NCI-H1417 treated with DMSO at 0.1 percent for 48 hours (cell line): ENCODE results near the gene IGDCC3.

Source experiments
- DNase-seq: peaks from one replicate; lab custom pipeline; 2025; lab: John Stamatoyannopoulos, UW

Gene IGDCC3

DNA sequence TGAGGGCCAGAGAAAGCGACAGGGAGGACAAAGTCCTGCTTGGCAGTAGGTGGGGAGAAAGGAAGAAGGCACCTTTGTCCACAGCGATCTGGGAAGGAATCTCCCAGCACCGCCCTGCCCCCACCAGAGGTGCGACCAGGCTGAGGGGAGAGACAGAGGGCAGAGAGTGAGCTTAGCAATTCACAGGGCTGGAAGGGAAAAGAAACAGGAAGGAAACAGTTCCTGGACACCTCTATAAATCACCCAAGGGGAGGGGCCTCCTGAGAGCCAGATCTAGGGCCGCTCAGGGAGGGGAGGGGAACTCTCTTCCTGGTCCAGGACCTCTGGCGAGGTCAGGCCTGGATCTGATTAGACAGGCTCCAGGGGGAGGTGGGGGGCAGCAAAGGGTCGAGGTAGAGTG lies 37.9 kb downstream of the IGDCC3 start:
- DNase-seq: no peak

DNA sequence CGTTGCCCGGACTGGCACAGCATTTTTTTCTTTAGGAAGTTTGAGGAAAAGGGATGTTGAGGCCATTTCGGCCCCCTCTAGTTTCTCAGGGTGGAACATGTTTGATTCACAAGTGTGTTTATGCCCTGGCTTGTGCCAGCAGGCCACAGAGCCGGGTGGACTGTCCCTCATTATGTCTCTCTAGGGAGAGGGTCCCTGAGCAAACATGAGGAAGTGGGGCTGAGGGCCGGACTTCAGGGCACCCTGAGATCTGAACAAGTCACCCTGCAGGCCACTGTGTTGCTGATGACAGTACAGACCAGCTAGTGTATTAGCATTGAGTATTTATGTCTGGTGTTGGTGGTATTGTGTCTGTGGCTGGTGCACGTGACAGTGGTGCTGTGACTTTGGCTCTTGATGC lies 38.4 kb downstream of the IGDCC3 start:
- no peak for DNase-seq

DNA sequence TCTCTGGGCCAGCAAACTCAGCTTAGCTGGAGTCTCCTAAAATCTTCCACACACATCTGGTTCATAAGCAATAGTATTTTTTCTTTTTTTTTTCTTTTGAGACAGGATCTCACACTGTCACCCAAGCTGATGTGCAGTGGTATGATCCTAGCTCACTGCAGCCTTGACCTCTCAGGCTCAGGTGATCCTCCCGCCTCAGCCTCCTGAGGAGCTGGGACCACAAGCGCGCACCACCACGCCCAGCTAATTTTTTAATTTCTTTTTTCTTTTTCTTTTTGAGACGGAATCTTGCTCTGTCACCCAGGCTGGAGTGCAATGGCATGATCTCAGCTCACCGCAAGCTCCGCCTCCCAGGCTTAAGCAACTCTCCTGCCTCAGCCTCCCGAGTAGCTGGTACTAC lies 39.0 kb downstream of the IGDCC3 start:
- DNase-seq: no peak

DNA sequence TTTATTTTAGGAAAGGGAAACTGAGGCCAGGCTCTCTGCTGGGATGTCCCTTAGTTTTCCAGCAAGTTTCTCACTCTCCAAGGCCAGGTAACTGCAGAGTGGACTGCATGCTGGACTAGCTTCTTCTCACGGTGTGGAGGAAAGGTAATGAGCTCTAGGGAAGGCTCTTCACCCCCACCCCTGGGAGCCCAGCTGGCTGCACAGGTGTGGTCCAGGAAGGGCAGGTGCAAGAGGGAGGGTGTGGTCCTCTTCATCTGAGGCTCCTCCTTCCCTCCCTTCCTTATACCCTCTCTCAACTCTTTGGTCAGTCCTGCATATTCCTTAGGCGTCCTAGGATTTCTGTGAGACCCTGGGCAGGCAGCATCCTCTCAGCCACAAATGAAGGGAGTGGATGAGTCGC lies 39.4 kb downstream of the IGDCC3 start:
- DNase-seq: no peak

DNA sequence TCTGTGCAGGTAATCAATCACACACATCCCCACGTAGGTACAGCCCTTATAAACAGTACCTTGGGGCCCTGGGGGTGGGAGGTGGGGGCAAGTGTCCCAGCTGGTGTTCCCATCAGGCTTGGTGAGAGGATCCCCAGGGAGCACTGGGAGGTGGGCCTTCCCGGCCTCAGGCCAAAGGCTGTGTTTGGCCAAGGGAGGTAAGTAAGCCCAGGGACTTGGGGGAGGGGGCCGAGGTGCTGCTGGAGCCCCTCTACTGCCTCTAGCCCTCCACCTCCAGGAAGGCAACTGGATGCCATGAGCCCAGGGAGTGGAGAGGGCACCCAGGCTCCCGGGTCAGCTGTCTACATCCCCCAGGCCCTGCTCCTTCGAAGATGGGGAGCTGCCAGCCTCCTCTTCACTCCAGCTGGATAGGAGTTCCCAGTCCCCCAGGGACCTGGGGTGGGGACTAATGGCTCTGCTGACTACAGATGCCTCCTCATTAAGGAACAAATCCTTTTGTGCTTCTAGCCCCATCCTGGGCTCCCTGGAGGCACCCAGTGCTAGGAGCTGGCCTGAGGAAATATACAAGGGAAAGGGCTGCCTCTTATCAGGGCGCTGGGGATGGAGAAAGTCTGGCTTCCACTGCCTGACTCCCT lies 40.2 kb downstream of the IGDCC3 start:
- DNase-seq: no peak

DNA sequence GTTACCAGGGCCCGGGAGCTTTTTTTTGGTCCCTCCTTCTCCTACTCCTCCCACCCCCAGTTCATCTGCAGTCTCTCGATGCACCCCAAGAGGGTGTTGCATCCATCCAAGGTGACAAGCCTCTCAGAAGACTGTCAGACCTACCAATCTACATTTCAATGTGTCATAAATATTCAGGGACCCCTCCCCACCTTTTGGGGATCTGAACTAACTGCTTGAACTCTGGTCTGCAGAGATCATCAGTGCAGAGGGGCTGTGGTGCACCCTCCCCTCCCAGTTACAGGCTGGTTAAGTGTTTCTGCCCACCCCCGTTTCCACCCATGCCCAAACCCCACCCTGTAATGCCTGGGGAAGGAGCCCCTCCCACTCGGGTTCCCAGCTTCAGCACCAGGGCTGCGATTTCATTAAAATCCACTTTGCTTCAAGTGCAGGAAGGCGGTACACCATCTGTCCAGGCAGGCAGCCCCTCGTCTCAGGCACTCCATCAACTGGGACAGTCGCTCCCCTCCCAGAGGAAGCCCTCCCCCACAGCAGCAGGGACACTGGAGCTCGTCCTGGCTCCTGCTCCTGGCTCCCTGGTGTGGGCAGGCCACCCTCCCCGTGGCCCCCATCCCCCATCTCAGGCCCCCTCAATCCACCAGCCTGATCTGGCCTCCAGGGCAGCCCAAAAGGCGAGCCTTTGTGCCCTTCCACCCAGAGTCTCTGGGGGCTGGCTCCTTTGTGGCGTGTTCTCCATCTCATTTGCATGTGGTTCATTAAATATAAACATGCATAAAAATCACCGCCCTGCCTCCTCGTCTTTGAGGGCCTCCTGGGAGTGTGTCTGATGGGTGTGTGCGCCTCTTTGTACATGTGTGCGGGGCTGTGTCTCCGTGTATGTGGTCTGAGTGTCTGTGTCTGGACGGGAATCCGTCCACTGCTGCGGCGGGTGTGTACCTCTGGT lies 41.0 kb downstream of the IGDCC3 start:
- no peak for DNase-seq

DNA sequence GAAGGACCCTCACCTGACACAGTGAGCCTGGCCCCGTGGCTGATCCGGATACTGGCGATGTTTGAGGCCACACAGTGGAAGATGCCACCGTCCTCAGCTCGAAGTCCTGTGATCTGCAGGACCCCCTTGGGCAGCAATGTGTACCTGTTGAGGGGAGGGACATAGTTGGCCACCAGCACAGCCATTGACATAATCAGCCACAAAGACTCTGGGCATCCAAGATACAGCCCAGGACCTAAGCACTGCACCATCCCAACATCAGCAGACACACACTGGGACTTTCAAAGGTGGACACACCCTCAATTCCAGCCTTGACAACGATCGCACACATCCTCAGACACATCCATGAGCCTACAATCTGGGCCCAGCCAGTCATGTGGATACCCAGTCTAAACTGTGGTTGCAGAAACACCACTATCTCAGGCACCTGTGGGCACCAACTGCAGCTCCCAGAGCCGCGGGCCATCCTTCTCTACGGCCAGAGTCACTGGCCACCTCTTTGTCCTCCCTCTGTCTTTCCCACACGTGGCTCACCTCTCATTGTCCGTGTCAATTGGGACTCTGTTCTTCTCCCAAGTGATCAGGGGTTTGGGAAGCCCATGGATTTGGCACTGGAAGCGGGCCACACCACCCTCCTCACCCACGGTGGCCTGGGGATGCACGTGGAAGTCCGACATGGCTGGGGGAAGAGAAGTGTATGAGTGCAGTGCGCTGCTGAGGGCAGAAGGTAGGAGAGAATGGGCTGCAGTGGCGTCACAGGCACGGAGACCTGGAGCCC lies 42.3 kb downstream of the IGDCC3 start:
- DNase-seq: no peak

DNA sequence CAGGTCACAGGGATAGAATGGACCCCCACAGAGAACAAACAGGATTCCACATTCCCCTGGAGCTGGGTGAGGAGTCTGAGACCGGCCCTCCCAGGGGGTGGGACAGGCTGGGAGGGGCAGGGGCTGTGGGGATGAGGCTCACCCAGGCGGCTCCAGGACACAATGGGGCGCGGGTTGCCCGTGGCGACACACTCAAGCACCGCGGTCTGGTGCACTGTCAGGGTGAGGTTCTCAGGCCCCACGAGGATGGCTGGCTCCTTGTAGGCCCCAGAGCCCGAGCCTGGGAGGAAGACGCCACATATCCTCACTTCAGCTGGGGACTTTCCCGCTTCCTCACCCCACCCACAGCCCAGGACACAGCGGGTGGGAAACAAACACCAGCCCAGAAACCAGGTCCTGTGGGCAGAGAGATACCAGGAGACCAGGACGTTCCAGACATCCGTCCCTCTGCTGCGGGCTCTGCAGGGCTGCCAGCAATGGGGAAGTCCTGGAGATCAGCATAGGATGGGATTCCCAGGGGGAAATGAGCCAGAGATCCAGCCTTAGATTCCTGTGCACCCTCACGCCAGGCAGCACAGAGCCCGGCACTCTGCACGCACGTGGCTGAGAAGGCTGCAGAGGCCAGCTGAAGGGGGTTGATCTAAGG lies 43.1 kb downstream of the IGDCC3 start:
- no peak for DNase-seq

DNA sequence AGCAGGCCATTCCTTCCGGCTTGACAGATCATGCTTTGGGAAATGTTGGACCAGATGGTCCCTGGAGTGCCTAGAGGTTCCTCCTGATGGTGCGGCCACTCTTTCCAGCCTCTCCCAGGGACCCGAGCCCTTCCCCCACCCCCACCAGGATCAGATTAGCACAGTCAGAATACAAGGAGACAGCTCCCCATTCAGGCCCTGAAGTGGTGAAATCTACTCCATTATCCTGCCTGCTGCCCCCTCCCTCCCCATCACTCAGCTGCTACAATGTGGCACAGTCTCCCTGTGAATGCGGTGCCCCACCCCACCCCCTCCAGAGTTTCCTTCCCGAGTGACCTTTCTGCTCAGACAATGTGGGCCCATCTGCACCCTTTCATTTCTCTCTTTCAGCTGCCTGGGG lies 43.9 kb downstream of the IGDCC3 start:
- DNase-seq: no peak

DNA sequence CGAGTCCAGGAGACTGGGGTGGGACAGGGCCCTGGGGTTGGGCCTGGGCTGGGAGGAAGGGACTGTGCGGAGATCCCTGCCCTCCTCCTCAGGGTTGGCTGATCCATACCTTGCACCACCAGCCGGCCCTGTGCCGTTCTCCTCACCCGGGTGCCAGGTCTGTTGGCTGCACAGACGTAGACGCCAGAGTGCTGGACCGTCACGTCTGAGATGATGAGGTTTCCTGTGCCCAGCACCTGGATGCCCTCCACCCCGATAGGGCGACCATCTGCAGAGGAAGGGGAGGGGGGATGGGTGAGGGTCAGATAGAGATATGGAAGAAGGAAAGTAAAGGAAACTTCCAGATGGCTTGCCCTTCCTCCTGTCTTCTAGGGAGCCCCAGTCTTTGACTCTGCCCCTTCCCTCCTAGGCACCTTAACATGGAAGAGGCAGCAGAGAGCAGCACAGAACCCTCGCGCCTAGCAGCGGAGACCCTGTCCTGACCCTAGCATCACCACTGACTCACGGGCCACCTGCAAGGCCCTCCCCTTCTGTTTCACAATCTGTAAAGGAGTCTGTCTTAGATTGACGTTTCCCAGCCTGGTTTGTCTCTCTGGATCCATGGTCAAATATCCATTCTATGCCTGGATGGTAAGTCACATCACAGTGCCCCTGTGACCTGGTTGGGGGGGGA lies 44.5 kb downstream of the IGDCC3 start:
- DNase-seq: no peak

DNA sequence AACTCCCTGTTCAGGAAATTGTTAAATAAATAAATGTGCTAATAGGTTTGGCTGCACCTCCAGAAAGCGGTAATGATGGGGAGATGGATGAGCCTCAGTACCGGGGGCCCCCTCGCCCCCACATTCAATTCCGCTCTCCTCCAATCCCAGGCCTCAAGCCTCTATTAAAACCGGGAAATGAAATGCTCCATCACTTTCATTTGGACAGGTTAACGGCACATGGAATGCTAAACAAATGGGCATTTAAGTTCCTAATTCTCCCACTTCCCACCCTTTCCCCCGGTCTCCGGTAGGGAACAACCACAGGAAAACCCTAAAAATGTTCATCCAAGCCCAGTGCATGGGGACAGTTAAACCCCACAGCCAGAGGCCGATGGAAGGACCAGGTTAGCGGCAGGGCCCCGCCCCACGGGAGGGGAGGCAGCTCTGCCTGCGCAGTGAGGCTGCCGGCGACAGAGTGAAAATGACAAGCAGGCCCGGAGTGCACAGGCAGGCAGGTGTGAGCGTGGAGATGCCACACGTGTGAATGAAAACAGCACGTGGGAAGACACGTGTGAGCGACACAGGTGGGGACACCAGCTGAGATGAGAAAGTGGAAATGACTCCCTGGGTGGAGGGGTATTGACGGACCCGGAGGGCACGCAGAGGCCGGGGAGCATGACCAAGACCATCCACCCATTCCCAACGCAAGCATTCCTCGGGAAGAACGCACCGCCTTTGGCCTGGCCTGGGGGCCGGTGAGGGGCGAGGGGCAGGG lies 45.2 kb downstream of the IGDCC3 start:
- no peak for DNase-seq

DNA sequence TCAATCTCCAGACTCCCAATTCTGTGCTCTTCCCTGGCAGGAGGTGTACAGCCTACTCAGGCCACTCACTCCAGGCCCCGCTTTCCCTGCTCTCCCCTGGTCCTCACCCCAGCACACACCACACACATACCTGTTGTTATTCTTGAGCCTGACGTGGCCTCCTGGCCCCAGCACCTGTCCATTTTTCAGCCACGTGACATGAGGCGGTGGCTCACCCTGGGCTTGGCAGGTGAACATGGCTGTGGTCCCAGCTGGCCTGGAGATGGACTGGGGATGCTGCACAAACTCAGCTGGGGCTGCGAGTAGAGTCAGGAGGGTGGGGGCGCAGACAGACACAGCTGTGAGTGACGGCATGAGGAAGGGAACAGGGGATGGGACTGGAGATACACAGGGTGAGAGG lies 46.0 kb downstream of the IGDCC3 start:
- DNase-seq: no peak

DNA sequence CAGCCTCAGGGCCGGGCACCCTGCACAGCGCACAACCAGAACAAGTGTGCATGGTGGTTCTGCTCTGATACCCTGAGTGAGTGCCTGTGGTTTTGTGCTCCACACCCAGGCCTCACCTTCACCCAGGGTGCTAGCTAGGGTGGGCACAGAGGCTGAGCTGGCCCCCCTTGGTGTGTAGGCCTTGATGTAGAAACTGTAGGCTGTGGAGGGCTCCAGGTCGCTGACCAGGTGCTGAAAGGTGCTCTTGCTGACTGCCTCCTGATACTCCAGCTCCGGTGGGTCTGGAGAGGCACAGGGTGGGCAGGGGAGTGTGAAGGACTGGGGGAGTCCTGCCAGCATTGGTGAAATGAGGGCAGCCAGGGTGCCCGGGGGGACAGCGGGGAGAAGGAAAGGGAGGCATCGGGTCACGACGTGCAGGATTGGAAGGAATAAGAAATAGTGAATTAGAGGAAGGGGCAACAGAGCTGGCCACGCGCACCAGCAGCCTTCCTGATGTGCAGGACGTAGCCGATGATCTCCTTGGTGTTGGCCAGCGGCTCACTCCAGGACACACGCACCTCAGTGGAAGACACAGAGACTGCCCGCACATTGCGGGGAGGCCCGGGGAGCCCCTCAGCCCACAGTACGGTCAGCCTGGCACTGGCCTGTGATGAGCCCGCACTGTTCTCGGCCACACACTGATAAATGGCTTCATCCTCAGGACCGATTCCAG lies 46.7 kb downstream of the IGDCC3 start:
- DNase-seq: no peak

DNA sequence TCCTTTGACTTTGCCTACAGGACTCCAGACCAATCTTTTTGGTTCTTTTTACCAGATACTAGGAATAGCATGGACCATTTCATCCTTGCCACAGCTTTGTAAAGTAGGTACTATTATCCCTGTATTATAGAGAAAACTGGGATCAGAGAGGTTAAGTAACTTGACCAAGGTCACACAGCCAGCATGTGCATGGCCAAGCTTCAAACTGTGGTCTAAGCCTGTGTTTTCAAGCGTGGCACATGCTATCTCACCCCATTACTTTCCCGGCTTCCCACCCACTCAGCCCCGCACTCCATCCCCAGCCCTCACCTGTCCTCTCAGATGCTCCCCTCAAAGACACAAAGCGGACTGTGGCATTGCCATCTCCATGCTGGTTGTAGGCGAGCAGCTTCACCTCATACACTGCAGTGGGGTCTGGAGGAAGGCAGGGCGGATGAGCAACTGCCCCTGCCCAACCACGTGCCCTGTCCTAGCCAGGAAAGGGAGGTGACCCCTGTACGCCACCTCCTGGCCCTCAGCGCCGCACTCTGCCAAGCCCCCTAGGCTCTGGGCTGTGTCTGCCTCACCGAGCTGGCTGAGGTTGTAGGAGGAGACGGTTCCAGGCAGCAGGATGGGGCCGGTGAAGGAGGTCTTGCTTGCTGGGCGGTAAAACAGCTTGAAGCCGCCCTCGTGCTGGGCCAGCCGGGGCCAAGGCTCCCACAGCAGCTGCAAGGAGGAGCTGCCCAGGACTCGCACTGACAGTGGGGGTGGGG lies 47.6 kb downstream of the IGDCC3 start:
- no peak for DNase-seq

DNA sequence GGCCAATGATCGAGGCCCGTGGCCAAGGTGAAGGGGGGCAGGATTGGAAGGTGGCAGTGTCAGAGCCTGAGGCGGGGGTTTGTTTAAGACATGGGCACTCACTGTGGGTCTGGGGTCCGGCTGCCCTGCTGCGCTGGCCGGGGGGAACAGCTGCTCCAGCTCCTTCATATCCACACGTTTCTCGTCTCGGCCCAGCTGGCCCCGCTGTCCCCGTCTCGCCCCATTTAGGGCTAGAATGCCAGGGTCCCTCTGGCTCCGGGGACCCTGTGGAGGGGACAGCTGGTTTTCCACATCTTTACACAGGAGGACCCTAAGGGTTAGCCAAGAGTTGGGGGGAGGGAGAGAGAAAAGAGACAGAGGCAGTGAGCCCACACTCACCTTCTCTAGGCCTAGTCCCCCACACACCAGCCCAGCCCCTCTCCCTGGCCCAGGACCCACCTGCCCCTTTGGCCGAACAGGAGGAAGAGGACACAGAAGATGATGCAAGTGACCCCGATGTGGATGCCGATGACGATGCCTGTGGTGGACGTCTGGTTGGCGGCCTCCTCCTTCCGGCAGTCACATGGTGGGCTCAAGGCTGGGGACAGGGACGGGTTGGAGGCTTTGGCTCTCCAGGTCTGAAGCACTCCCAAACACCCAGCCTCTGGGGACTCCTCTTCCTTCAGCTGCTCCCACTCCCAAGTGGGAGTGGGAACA lies 48.4 kb downstream of the IGDCC3 start:
- no peak for DNase-seq

DNA sequence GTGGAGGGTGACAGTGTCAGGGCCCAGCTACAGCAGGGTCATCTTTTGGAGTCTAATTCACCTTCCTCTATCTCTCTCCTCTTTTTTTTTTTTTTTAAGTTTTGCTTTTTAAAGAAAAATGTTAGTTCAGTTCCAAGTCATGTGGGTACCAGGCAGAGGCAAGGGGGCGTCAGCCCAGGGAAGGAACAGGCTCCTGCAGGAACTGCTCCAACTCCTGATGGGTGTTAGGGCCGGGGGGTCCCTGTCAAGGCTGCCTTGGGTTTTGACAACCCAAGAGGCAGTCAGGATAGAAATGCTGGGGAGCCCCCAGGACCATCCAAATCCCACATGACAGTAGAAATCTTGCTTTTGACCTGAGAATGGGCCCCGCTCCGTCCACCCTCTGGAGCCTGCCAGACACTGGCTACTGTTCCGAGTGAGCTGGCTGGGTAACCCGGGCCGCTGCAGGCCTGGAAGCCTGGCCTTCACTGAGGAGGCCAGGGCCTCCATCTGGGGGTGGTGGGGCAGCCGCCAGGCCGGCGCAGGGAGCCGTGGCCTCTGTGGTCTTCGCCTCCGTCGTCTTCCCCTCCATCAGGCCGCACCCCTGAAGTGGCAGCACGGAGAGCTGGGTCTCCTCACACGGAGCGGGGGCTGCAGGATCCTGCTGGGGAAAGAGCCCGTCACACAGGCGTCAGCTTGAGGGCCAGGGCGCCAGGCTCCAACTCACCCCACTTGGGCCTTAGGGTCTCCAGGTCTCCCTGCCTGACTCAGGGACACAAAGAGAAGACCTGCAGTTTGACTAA lies 49.1 kb downstream of the IGDCC3 start:
- no peak for DNase-seq

DNA sequence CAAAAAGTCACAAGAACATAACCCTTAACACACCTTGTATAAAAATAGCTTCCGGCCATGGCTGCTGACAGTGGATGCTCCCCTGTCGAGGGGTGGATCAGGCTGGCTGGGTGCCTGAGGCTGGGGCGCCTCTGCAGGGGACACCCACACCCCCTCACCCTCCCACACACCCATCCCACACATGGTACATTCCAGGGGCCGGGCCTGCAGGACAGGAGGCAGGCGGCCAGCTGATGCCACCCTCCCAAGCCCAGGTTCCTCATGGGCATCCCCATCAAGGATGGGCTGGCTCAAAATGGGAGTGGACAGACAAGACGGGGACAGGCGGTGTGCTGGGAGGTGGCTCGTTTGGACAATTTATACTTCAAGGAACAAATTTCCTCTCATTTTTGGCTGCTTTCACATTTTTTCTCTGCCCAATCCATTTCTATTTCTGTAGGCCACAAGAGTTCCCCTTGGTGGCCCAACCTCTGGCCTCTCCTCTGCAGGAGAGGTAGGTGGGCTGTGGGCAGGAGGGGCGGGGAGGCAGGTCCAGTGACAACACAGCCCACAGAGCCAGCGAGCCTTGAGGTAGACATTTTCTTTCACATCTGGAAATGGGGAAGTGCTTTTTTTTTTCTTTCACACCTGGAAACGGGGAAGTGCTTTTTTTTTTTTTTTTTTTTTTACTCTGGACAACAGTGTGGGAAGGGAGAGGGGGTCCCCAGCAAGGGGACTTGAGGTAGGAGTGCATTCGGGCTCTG lies 50.0 kb downstream of the IGDCC3 start:
- no peak for DNase-seq
